ENCODE results near the gene EYA3.

Gene EYA3

DNA sequence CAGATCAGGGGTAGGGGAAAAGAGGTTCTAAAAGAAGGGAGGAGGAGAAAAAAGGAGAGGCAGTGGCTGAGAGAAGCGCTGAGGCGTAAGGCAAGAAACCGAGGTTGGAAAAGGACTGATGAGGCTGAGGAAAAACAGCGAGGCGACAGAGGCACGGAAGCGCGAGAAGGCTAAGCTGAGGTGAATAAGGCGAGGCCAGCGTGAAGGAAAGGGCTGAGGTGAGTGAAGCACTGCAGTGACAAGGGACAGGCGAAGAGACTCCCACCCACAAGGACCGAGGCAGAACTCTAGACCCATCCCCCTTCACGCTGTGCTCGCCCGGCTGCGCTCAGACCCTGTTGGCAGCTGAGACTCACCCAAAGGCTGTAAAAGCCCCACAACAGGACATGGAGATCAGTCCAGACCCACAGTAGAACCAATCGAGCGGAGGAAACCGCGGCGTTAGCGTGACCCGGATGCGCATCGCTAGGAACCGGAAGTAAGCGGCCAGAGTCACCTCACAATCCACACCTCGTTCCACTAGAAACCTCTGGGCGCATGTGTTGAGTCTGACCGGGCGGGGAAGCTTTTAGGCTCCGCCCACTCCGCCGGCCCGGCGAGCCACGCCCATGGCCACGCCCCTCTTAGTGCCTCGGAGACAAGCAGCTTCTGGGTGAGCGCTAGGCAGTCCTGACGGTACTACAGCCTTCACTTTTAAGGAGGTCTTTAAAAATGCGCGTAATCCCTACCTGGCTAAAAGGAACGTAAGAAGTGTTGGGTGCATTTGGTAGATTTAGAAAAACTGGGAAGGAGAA lies at the start of gene EYA3:
EYA3 (minus strand) TSS at position 443 of the 794 bp plus-strand sequence. CDS start 30,584 bp downstream, outside the sequence.
- Mint-ChIP-seq H3K27ac (peak within 1 kb of the TSS; percentile 99), H3K9me3 (no peaks in the 10 kb centered on the region), H3K4me1 (peaks cover 23 to 28% of the 10 kb centered on the region in 2 donors), H3K36me3 (no peaks in the 10 kb centered on the region), H3K27me3 (no peaks in the 10 kb centered on the region), H3K4me3 (peak within 1 kb of the TSS; percentile 87 to 99)
- DNase-seq (peak; percentile 100), ATAC-seq (replicated peaks) (peak; percentile 93)

GRCh38 chr1:28136922-28137613 lies 48.7 kb upstream of the EYA3 start:
- Mint-ChIP-seq H3K27ac (no peak overlapping the region), H3K4me3 (no peak overlapping the region)

GRCh38 chr1:28136169-28136921 lies 47.9 kb upstream of the EYA3 start:
- DNase-seq (no peak), ATAC-seq (replicated peaks) (no peak)
- H3K9me3 Mint-ChIP-seq: peaks cover 0 to 1% of the 10 kb centered on the region in 2 donors
- peaks cover 44 to 72% of the 10 kb centered on the region in 2 donors for H3K4me1 Mint-ChIP-seq
- H3K4me3 Mint-ChIP-seq: peak overlapping the region in 1 of 2 donors; percentile 29
- H3K36me3 Mint-ChIP-seq: no peaks in the 10 kb centered on the region
- H3K27ac Mint-ChIP-seq: no peak overlapping the region
- peaks cover 0 to 9% of the 10 kb centered on the region in 2 donors for H3K27me3 Mint-ChIP-seq

More at GRCh38 chr1:28136922-28137613, 48.7 kb upstream of the EYA3 start:
- Mint-ChIP-seq H3K27me3 (peaks cover 0 to 9% of the 10 kb centered on the region in 2 donors), H3K4me1 (peaks cover 42 to 67% of the 10 kb centered on the region in 2 donors), H3K9me3 (peaks cover 0 to 1% of the 10 kb centered on the region in 2 donors), H3K36me3 (no peaks in the 10 kb centered on the region)
- ATAC-seq (replicated peaks) (no peak), DNase-seq (no peak)

DNA sequence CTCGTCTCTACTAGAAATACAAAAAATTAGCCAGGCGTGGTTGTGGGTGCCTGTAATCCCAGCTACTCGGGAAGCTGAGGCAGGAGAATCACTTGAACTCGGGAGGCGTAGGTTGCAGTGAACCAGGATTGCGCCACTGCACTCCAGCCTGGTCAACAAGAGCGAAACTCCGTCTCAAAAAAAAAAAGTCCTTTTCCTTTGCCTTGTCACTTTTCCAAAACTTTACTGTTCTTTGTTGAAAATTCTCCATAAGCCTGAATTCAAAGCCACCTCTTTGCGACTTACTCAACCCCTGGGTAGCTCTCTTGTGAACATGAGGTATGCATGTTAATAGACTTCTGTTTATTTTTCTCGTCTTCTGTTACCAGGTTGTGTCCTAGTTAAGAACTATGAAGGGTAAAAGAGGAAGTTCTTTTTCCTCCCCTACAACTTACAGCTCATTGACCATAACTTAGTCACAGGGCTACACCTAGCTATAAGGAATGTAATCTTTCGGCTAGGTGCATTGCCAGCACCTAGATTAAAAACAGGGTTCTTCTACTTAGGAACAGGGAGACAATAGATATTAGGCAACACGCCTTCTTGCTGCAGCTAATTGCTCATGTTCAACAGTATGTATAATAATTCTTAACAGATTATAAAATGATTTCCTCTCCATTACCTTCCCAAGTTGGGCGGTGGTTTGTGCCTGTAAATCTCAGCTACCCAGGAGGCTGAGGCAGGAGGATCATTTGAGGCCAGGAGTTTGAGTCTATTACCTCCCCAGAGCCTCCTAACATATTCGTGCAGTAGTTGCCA lies 47.2 kb upstream of the EYA3 start:
- ATAC-seq (replicated peaks) (peak; percentile 85), DNase-seq (no peak)
- Mint-ChIP-seq H3K4me3 (peak overlapping the region in 1 of 2 donors; percentile 29), H3K9me3 (peaks cover 0 to 1% of the 10 kb centered on the region in 2 donors), H3K27ac (no peak overlapping the region), H3K27me3 (peaks cover 0 to 9% of the 10 kb centered on the region in 2 donors), H3K36me3 (no peaks in the 10 kb centered on the region), H3K4me1 (peaks cover 44 to 72% of the 10 kb centered on the region in 2 donors)

GRCh38 chr1:28134651-28135207 lies 46.3 kb upstream of the EYA3 start:
- Mint-ChIP-seq H3K9me3 (peaks cover 0 to 1% of the 10 kb centered on the region in 2 donors), H3K4me1 (peaks cover 41 to 67% of the 10 kb centered on the region in 2 donors), H3K27ac (peak overlapping the region; percentile 3), H3K36me3 (no peaks in the 10 kb centered on the region), H3K27me3 (peaks cover 0 to 9% of the 10 kb centered on the region in 2 donors), H3K4me3 (no peak overlapping the region)
- DNase-seq (no peak), ATAC-seq (replicated peaks) (no peak)

DNA sequence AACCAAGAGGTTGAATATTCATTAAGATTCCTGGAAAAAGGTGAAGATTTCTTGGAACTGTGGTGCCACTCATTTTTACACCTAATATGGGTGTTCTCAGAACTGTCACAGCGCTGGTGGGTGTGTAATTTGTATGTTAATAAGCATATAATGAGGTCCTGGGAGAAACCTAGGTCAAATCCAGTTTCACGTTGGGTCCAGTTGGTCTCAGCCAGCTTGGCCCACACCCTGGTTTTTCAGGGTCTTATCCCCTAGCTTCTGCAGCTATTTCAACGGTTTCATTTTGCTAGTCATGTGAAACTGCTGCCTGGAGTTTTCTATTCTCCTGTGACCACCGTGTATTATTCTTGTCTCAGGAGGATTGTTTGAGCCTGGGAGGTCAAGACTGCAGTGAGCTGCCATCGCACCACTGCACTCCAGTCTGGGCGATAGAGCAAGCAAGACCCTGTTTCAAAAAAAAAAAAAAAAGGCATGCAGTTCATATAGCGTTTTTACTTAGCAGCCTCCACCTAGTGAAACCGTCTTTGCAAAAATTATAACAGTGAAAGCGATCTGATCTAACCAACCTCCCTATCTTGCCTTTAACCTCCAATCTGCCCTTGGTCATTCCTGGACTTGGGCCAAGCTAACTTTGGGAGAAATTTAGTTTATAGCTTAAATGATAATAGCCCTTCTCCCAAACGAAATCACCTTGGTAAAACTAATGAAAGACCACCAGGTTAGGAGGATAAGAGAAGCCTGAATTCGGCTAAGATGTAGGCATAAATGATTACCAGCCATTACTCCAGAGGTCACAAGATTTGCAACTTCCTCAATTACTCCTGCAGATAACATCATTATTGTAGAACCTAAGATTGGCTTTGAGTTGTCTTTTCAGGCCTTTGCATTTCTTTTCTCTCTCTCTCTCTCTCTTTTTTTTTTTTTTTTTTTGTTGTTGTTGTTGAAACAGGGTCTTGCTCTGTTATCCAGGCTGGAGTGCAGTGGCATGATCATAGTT lies 44.1 kb upstream of the EYA3 start:
- ATAC-seq (replicated peaks): peak; percentile 13 to 34
- no peak for DNase-seq

GRCh38 chr1:28130901-28131300 lies 42.5 kb upstream of the EYA3 start:
- Mint-ChIP-seq H3K9me3 (no peaks in the 10 kb centered on the region), H3K27me3 (no peaks in the 10 kb centered on the region)

More for the DNA sequence above, 44.1 kb upstream of the EYA3 start:
- Mint-ChIP-seq H3K4me3 (no peak overlapping the region), H3K27ac (no peak overlapping the region), H3K27me3 (no peaks in the 10 kb centered on the region), H3K9me3 (no peaks in the 10 kb centered on the region), H3K36me3 (no peaks in the 10 kb centered on the region), H3K4me1 (peaks cover 38 to 63% of the 10 kb centered on the region in 2 donors)

GRCh38 chr1:28129150-28129549 lies 40.7 kb upstream of the EYA3 start:
- Mint-ChIP-seq H3K4me3 (no peak overlapping the region), H3K27me3 (no peaks in the 10 kb centered on the region), H3K27ac (no peak overlapping the region), H3K4me1 (peaks cover 31 to 47% of the 10 kb centered on the region in 2 donors), H3K36me3 (no peaks in the 10 kb centered on the region), H3K9me3 (no peaks in the 10 kb centered on the region)
- DNase-seq: no peak
- ATAC-seq (replicated peaks): no peak

More at GRCh38 chr1:28130901-28131300, 42.5 kb upstream of the EYA3 start:
- Mint-ChIP-seq H3K36me3 (no peaks in the 10 kb centered on the region), H3K27ac (no peak overlapping the region), H3K4me3 (no peak overlapping the region), H3K4me1 (peaks cover 37 to 64% of the 10 kb centered on the region in 2 donors)
- DNase-seq (no peak), ATAC-seq (replicated peaks) (no peak)

DNA sequence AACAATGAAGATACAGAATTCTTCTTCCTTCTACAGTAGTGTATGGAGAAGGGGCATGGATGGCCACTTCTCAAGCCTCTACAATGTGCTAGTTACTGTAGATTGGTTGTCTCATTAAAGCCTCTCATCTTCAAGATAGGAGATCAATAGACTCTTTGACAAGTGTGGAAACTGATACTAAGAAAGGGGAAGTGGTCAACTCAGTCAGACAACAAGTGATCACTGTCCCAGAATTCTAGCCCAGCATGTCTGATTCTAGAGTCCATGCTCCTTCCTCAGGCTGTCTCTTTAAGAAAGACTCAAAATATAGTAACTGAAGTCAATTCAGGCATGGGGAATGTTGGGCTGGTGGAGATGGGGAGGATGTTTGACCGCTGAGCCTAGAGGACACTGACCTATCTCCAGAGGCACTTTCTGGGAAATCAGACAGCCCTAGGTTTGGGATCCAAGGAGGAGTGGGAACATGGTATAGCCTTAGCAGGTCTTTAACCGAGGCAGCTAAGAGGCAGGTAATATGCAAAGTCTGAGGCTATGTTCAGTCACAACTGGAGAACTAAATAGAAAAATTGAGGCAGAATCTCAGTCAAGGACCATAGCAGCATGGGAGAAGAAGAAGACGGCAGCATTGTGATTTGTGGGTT lies 39.3 kb upstream of the EYA3 start:
- peak overlapping the region; percentile 43 for H3K27ac Mint-ChIP-seq
- H3K4me3 Mint-ChIP-seq: no peak overlapping the region
- no peak for DNase-seq
- H3K36me3 Mint-ChIP-seq: no peaks in the 10 kb centered on the region
- ATAC-seq (replicated peaks): peak; percentile 85
- H3K9me3 Mint-ChIP-seq: no peaks in the 10 kb centered on the region
- H3K4me1 Mint-ChIP-seq: peaks cover 32 to 44% of the 10 kb centered on the region in 2 donors
- H3K27me3 Mint-ChIP-seq: no peaks in the 10 kb centered on the region

- H3K36me3 Mint-ChIP-seq: no peaks in the 10 kb centered on the region
- H3K4me1 Mint-ChIP-seq: peaks cover 26 to 36% of the 10 kb centered on the region in 2 donors
- DNase-seq: no peak
- ATAC-seq (replicated peaks): no peak
- no peak overlapping the region for H3K27ac Mint-ChIP-seq
- H3K9me3 Mint-ChIP-seq: no peaks in the 10 kb centered on the region
- no peak overlapping the region for H3K4me3 Mint-ChIP-seq
- no peaks in the 10 kb centered on the region for H3K27me3 Mint-ChIP-seq
Measured at GRCh38 chr1:28126783-28127490, 38.5 kb upstream of the EYA3 start.

- Mint-ChIP-seq H3K4me1 (peaks cover 25 to 32% of the 10 kb centered on the region in 2 donors), H3K27me3 (no peaks in the 10 kb centered on the region), H3K9me3 (no peaks in the 10 kb centered on the region), H3K27ac (peak overlapping the region; percentile 59), H3K36me3 (no peaks in the 10 kb centered on the region), H3K4me3 (no peak overlapping the region)
- DNase-seq: no peak
- ATAC-seq (replicated peaks): no peak
Measured at GRCh38 chr1:28126212-28126611, 37.8 kb upstream of the EYA3 start.

All from stimulated activated naive B cell treated with anti-CD40 and anti-IgM and Interleukin-4, amounts not matched to agents 10 μg/mL and 1 μg/mL and 100 μg/mL, for 72 hours (primary cell).